Peyer's patch (tissue), 4 donors: Measurements from ENCODE around the gene RTN4IP1.

Experiments used
- CTCF ChIP-seq, 6 experiments: fragments of 450-650 bp in 4 of 6; fragments of 200-600 bp in 2 of 6; sonication (generic) in 1 of 6; IDR thresholded peaks; one replicate each; pipeline ENCODE4 v1.5.1; 2017 to 2019; ENCODE audit warnings: antibody characterized with exemption in 6 of 6, mild to moderate bottlenecking in 3 of 6, moderate library complexity in 1 of 6
- POLR2A ChIP-seq, 2 donors: fragments of 450-650 bp; IDR thresholded peaks; one replicate each; pipeline ENCODE4 v1.5.1; 2017; ENCODE audit warnings: antibody characterized with exemption in 2 of 2, mild to moderate bottlenecking in 2 of 2, moderate library complexity in 2 of 2

- TF ChIP-seq CTCF (IDR thresholded peaks at IDR 0.05) (no peak), POLR2A (IDR thresholded peaks at IDR 0.05) (no peak)
Observed at GRCh38 chr6:106677282-106677681, 48.0 kb upstream of the RTN4IP1 start.
